ENCODE measurements around the gene ZRANB3. TPM values are rescaled to one million over a fixed set of nuclear protein-coding genes. Genes with fewer than 3 reads are reported as not detected.
"Not testable (repeated sequence)": the region's sequence is repeated elsewhere in the genome, so short reads cannot be mapped to it uniquely, and the experiment has no call there.

ZRANB3 gene
- polyA plus RNA-seq, 3 donors = 8.7 to 10.5 (median 8.8) TPM

- DNase-seq (ENCODE audit: extremely low read depth in 1 of 11, low read depth in 9 of 11, low spot score in 4 of 11) = no peak
Observed at GRCh38 chr2:135163306-135163705, 367.7 kb downstream of the ZRANB3 start.

GRCh38 chr2:135162786-135163185 lies 368.2 kb downstream of the ZRANB3 start:
- no peak for DNase-seq (ENCODE audit: extremely low read depth in 1 of 11, low read depth in 9 of 11, low spot score in 4 of 11)

- DNase-seq (ENCODE audit: extremely low read depth in 1 of 11, low read depth in 9 of 11, low spot score in 4 of 11) = no peak
Observed at GRCh38 chr2:135162377-135162776, 368.6 kb downstream of the ZRANB3 start.

GRCh38 chr2:135159191-135159590 lies 371.8 kb downstream of the ZRANB3 start:
- no peak for DNase-seq (ENCODE audit: extremely low read depth in 1 of 11, low read depth in 9 of 11, low spot score in 4 of 11)

- DNase-seq (ENCODE audit: extremely low read depth in 1 of 11, low read depth in 9 of 11, low spot score in 4 of 11) = no peak
Observed at GRCh38 chr2:135157856-135158255, 373.2 kb downstream of the ZRANB3 start.

GRCh38 chr2:135154962-135155361 lies 376.1 kb downstream of the ZRANB3 start:
- DNase-seq (ENCODE audit: extremely low read depth in 1 of 11, low read depth in 9 of 11, low spot score in 4 of 11) = no peak

- no peak for DNase-seq (ENCODE audit: extremely low read depth in 1 of 11, low read depth in 9 of 11, low spot score in 4 of 11)
Observed at GRCh38 chr2:135152361-135152760, 378.7 kb downstream of the ZRANB3 start.

GRCh38 chr2:135151615-135152014 lies 379.4 kb downstream of the ZRANB3 start:
- DNase-seq (ENCODE audit: extremely low read depth in 1 of 11, low read depth in 9 of 11, low spot score in 4 of 11) = no peak

GRCh38 chr2:135150725-135151124 lies 380.3 kb downstream of the ZRANB3 start:
- peak in 5 of 11 donors; percentile 1 to 21 (median 5) for DNase-seq (ENCODE audit: extremely low read depth in 1 of 11, low read depth in 9 of 11, low spot score in 4 of 11)

- DNase-seq (ENCODE audit: extremely low read depth in 1 of 11, low read depth in 9 of 11, low spot score in 4 of 11) = no peak
Observed at GRCh38 chr2:135149251-135149650, 381.8 kb downstream of the ZRANB3 start.

GRCh38 chr2:135144343-135144742 lies 386.7 kb downstream of the ZRANB3 start:
- no peak for DNase-seq (ENCODE audit: extremely low read depth in 1 of 11, low read depth in 9 of 11, low spot score in 4 of 11)

- no peak for DNase-seq (ENCODE audit: extremely low read depth in 1 of 11, low read depth in 9 of 11, low spot score in 4 of 11)
Observed at GRCh38 chr2:135142323-135142722, 388.7 kb downstream of the ZRANB3 start.

- no peak for DNase-seq (ENCODE audit: extremely low read depth in 1 of 11, low read depth in 9 of 11, low spot score in 4 of 11)
Observed at GRCh38 chr2:135140606-135141005, 390.4 kb downstream of the ZRANB3 start.

GRCh38 chr2:135132314-135132713 lies 398.7 kb downstream of the ZRANB3 start:
- no peak for DNase-seq (ENCODE audit: extremely low read depth in 1 of 11, low read depth in 9 of 11, low spot score in 4 of 11)

- no peak for DNase-seq (ENCODE audit: extremely low read depth in 1 of 11, low read depth in 9 of 11, low spot score in 4 of 11)
Observed at GRCh38 chr2:135130751-135131150, 400.3 kb downstream of the ZRANB3 start.

GRCh38 chr2:135125940-135126339 lies 405.1 kb downstream of the ZRANB3 start:
- DNase-seq (ENCODE audit: extremely low read depth in 1 of 11, low read depth in 9 of 11, low spot score in 4 of 11) = no peak

GRCh38 chr2:135124924-135125886 lies 405.8 kb downstream of the ZRANB3 start:
- DNase-seq (ENCODE audit: extremely low read depth in 1 of 11, low read depth in 9 of 11, low spot score in 4 of 11) = no peak

- DNase-seq (ENCODE audit: extremely low read depth in 1 of 11, low read depth in 9 of 11, low spot score in 4 of 11) = not testable (repeated sequence)
Observed at GRCh38 chr2:135121658-135122039, 409.4 kb downstream of the ZRANB3 start.

- no peak for DNase-seq (ENCODE audit: extremely low read depth in 1 of 11, low read depth in 9 of 11, low spot score in 4 of 11)
Observed at GRCh38 chr2:135121016-135121657, 409.9 kb downstream of the ZRANB3 start.

GRCh38 chr2:135119582-135119981 lies 411.4 kb downstream of the ZRANB3 start:
- no peak for DNase-seq (ENCODE audit: extremely low read depth in 1 of 11, low read depth in 9 of 11, low spot score in 4 of 11)

Measured in renal cortex interstitium (tissue), 11 donors.